Activated CD4-positive, alpha-beta T cell treated with anti-CD3 and anti-CD28 coated beads, Interleukin-2, Interleukin-4, amounts not matched to agents 100 ng/mL and 50 ng/mL, durations not matched to agents 16 hours and 8 hours (primary cell): ENCODE measurements around the gene BCAN.

Source experiments
- DNase-seq: peaks from one replicate; pipeline ENCODE4 v3.0.0-alpha.2; 2020; ENCODE audit warnings: low spot score

Gene BCAN

DNA sequence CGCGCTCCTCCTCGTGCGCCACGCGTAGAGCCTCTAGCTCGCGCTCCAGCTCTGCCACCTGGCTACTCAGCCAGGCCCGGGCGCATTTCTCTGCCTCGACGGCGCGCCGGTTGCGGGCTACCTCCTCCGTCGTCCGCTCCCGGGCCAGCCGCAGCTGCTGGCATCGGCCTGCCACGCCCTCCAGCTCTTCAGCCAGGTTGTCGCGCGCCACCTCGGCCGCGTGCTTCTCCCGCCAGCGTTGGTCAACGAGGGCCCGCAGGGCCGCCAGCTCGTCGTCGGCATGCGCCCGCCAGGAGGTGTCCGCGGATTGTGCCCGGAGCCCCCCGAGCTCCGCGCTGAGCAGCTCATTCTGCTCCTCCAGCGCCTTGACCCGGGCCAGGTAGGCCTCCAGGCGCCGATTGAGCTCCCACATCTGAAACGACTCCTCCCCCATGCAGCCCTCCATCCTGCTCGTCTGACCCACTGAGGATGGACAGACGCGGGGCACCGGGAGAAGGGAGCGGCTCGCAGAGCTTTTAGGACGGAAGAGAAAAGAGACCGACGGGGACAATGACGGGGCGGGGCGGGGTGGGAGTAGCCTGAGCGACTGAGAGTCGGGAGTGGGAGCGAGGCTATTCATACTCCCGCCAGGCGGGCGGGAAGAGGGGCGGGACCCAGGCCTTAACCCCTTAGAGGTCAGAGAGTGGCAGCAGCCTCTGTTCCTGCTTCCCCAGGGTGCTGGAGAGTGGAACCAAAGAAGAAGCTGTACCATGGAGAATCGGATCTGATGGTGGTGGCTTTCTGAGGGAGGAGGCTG, 35.1 kb downstream of the BCAN start, which contains the start of gene NES:
NES (minus strand) TSS at position 588 of the 796 bp plus-strand sequence; CDS start at position 445, 143 bp downstream.
- DNase-seq = no peak

DNA sequence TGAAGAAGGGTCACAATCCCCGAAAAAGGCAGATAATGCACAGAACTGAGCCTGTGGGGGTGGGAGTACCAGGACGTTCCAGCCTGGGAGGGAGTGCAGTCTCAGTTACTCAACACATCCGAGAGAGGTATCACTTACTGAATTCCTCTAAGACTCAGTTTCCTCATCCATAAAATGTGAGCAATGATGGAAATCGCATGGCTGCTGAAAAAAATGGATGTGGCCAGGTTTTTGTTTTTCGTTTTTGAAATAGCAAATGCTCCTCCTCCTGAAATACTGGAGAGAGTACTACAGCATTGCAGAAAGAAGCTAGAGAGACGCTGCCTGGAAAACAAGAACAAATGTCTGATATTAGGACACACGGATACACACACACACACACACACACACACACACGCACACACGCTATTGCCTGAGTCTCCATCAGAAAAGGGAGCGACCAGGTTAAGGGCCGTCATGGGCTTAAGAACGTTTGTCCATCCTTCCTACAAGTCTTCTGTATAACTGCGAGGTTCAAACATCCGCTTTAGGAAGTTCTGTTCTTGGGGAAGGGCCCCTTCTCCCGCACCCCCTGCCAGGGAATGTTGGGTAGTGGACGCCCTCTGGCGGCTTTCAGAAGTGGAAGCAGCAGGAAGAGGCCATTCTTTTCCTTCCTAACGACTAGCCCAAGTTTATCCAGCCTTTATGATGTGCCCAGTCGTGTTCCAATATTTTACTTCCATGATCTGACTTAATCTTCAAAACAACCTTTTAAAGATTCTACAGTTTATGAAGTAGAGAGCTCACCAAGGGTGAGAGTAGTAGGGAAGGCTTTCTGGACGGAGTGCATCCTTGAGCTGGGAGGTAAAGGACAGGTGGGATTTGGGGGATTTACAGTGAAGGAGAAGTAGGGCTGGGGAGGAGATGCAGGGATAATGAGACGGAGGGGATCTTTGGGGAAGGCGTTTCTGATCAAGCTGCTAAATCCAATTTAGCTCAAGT, 36.0 kb downstream of the BCAN start:
- DNase-seq = peak; percentile 22

DNA sequence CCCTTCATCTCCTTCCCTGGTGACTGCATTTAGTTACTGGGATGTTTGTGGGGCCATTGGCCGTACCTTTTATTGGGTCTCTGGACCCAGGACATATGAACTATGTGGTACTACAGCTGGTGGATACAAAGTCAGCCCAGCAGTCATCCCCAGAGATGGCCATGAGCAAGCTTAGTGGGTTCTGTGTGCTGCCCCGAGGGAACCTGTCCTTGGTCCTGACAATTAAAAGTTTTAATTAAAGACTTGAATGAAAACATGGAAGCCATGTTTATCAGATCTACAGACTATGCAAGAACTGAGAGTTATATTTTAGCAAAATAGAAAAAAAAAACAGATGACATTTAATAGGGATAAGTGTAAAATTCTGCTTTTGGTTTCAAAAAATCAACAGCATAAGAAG, 38.1 kb downstream of the BCAN start:
- no peak for DNase-seq

DNA sequence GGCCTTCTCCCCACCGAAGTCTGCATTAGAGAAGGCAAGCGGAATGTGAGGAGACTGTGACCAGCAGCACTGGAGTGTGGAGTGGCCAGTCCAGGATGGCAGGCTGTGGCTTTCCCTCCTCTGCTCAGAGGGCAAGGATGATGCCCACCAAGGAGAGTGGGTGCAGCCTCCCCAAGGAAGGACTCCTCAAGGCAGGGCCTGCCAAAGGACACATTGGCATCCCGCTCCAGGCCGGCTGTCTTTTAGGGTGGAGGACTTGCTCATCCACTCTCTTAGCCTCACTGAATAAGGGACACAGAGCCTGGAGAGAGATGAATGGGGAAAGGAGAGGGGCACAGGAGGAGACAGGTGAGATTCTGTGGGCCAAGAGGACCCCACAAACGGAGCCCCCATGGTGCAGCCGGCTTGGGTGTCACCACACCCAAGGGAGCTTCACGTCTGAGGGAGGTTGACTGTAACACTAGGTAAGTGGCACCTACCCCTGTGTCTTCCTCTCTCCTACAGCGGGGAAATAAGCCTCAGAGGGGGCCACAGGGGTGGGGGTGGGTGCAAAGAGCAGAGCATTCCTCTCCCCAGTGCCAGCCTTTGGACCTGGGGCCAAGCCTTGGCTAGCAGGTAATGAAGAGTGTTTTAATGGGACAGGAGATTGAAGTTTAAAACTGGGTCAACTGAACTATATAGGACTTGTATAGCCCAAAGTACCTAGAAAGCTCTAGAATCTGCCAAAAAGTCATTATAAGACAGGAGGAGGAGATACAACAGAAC, 39.5 kb downstream of the BCAN start:
- no peak for DNase-seq

DNA sequence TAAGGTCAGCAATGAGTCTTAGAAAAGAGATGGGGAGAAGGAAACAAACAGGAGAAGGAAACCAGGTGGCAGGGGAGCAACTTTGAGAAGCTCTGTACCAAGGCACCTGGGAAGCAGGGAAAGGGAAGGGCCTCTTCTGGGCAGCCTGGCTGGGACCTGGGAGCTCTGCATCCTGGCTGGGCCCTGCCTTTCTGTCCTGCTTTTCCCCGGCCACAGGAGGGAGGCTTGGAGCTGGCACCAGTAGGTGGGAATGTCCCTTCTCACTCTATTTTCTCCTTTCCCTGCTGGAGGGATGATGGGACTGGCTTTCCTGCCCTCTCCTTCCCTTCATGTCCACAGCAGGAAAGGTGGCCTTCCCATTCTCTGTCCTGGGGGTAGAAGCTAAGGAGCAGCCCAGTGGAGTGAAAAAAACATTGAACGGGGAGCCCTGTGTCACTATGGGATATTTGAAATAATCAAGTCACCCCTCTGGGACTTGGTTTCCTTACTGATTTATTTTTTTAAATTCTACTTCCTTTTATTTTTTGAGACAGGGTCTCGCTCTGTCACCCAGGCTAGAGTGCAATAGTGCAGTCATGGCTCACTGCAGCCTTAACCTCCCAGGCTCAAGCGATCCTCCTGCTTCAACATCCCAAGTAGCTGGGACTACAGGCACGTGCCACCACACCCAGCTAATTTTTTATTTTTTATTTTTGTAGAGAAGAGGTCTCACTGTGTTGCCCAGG, 40.4 kb downstream of the BCAN start:
- DNase-seq = no peak

DNA sequence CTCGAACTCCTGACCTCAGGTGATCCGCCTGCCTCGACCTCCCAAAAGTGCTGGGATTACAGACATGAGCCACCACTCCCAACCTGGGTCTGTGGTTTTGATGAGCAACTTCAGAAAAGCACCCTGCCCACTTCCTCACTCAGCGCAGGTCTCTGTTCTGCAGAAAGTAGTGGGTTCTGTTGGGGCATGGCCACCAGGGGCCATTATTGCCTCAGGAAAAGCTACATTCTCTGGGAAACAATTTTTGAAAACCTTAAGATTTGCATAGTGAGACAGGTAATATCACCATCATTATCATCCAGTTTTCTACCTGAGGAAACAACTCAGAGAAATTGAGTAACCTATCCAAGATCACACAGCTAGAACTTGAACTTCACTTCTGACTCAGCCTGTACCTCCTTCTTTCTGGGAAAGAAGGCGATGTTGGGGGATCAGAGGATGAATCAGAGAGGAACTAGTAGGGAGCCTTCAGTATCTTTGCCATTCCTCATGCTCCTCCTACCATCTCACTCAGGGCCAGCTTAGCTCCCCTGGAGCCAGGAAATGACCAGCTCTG, 42.4 kb downstream of the BCAN start:
- peak; percentile 64 for DNase-seq

DNA sequence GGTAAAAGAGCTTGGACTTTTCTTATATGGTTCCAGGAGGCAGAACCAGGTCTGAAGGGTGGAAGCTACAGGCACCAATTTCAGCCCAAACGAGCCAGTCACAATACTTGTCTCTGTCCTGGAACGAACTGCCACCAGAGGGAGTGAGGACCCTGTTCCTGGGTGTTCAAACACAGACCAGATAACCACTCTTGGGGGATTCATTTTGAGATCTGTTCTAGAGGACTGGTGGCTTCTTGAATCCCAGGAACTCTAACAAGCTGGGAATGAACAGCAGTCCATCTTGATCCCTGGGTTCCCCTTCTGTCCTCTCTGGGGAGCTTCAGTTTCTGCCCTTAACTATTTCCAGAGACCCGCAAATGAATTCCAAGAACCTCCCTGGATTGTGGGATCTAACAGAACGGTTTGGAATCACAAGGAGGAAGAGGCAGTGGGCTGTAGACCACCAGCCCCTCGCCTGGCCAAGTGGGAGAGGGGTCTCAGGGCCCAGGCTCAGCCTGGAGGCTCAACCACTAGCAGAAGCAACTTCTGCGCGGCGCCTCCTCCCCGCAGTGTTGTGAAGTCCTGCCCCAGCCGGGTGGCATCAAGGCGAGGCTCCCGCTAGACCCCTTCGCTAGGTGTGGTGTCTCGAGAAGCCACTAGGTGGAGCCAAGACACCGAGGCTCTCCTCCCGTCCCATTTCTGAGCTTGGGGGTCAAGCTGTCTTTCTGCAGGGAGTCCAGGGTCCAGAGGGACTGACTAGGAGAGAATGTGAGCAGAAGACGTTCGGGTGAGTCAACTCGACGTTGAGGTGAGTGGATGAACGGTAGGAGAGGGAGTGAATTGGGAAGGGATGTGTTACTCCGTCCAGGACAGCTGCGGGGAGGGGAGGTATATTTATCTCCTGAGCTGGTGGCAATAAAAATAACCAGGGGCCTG, 47.4 kb downstream of the BCAN start:
- peak; percentile 86 for DNase-seq

DNA sequence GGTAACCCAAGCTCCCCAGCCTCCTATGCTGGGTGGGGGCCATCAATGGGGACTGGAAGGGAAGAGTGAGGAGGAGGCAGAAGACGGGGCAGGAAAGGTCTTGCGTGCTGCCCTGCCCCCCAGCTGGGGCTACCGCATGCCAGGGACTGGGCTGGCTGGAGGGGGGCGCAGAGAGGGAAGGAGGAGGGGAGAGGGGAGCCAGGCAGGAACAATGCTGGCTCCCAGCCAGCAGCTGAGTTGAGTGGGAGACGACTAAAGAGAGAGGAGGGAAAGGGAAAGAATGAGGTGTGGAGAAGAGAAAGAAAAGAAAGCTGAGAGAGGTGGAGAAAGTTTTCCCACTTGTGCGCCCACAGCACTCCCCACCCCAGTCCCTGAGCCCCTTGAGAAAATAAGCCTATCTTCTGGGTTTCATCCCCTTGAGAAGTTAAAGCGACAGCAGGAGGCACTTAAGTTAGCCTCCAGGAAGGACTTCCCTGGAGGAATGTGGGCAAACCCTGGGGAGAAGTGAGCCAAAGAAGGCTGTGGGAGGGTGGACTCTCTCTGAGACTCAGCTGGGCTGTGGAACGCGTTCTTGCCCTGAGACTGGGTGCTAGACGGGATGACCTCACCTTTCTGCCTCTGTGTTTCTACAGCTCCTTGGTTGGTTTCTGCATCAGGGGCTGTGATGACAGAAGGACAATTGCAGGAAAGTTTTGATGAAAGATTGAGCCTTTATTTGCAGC, 48.2 kb downstream of the BCAN start:
- no peak for DNase-seq

DNA sequence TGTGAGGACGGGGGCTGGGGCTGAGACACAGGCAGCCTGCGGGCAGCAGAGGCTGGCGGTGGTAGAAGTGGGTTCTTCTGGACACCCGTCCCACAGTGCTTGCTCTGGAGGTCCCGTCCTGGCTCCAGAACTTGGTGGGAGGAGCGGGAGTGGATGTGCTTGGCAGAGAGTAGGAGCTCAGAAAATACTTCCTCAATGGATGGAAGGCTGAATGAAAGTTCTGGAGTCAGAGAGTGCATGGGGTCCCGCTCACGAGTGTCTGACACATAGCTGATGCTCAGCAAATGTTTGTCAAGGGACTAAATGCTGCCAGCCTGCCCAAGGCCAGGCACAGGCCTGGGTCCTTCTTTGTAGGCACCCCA, 48.7 kb downstream of the BCAN start:
- DNase-seq = no peak

DNA sequence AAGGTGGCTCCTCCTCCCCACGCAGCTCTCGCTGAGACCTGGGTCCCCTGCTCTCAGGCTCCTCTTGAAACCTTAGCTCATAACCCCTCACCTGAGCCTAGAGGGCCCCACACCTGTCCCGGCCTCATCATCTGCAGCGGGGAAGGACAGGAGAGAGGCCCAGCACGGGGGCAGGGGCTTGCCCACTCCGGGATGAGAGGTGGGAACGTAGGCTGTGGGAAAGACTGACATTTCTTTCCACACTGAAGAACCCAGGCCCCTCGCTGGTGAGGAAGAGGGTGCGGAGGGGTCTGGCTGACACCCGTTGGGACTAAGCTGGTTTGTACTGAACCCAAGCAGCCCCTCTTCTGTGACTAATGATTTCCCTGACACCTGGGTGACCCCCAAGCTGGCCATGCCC, 49.3 kb downstream of the BCAN start:
- DNase-seq = no peak

DNA sequence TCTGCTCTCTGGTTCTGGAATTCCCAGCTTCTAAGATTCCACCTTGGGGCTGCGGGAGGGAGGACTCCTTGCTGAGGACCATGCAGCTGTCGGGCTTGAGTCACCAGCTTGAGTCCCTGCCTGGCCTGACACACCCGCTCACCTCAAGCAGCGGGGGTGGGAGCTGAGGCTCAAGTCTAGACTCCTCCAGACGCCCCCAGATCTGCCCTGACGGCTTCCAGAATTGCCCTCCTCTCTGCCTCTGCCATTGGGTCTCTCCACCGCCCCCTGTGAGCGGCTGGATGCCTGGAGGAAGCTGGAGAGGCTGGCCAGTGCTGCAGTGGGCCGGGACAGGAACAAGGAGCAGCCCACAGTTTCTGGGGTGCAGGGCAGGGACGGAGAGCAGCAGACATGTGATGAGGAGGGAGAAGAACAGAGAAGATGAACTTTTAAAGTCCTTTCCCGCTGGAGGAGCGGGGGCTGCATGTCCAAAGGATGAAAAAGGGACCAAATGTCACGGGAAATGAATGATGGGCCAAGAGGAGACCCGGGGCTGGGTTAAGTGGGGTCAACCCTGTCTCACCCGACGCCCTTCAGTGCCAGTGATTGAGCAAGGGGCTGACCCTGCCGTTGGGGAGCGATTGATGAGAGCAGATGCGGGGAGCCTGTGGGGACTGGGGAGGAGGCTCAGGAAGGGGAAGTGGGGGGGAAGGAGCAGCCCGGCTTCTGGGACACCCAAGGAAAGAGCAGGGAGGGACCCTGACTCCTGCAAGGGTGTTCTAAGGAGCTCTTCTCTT, 49.9 kb downstream of the BCAN start:
- no peak for DNase-seq

DNA sequence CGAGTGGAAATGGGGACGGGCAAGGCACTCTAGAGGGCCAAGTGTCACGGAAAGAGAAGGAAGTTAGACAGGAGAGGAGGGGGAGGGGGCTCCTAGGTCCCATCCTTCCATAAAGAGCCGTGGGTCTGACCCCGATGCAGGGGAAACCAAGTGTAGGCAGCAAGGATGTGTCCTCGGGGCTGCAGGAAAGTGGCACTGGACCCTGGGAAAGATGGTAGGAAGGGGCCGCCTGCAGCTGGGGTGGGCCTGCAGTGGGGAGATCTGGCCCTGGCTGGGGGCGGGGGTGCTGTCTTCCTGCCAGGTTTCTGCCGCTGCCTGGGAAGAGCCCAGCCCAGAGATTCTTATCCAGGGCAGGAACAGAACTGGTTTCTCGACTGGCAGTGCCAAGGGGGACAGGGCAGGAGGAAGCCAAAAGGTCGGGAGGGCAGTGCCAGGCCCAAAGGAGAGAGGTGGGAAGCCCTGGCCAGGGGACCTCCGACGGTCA, 50.6 kb downstream of the BCAN start:
- no peak for DNase-seq

DNA sequence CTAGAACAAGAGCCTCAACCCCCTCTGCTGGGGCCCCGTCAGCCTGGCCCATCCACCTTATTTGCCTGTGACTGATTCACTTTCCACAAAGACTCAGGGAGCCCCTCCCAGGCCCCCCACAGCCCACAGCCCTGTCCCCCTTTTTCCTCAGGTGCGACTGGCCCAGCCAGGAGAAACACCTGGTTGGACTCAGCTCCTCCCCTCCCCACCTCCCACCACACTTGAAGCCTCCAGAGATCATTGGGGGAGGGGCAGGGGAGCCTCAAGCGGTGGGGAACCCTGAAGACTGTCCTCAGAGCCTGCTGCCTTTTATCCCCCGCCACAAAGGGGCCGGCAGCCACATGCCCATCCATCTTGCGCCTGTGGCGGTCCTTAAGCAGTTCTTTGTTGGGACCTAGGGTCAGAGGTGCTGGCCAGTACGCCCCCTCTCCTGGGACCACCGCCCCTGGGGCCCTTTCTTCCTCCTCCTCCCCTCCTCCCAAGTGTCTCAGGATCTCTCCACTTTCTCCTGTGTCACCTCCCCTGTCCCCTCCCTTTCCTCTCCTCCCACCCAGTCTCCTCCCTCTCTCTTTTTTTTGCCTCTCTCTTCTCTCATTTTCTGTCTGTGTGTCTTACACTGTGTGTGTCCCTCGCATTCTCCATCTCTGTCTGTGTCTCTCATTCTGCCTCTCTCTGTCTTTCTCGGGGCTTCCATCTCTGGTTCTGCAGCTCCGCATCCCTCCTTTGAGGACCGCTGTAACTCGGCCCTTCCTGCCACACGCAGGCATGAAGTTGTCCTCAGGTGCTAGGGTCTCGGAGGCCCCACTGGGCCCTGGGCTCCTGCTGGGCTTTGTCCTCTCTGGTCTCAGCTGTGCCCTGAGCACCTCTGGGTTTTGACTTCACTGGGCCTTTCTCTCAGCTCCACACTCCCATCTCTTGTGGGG, 51.3 kb downstream of the BCAN start:
- DNase-seq = no peak

DNA sequence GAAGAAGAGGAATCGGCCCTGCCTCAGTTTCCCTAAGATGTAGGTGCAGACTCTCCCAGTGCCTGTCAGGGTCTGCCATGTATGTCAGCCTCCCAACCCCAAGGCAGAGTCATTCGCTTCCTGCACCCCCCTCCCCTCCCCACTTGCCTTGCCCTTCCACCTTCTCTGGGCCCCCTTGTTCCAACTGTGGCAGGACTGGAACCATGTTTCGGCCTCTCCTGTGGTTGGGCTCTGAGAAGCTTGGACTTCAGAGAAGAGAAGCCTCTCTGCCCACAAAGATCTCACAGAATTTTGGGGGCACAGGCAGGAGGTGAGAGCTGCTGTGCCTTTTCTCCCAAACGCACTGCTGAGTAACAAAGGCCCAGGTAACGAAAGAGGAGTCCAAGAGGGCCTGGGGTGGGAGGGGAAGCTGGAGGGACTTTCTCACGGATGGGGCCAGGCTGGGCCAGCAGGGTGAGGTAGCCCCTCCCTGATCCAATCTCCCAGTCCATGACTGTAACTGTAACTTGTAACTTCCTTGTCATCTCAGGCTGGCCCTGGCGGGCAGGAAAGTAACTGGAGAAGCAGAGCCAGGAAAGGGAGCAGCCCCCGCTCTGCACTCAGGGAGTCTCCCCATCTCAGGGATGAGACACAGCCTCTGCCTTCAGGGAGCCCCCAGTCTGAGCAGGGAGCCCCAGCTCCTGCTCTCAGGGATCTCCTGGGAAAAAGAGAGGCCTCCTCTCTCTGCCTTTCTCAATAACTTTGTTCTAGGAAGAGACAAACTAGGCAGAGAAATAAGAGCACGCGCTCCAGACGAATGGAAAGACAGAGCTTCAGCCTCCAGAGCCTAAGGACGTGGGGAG, 52.2 kb downstream of the BCAN start:
- no peak for DNase-seq

DNA sequence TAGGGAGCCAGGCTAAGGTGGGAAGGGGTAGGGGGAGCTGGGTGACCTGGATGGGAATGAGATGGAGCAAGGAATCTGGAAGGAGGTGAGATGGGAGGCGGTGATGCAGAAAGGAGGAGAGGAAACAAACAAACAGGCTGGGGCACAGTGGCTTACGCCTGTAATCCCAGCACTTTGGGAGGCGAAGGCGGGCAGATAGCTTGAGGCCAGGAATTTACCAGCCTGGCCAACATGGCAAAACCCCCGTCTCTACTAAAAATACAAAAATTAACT, 52.7 kb downstream of the BCAN start:
- DNase-seq = no peak

DNA sequence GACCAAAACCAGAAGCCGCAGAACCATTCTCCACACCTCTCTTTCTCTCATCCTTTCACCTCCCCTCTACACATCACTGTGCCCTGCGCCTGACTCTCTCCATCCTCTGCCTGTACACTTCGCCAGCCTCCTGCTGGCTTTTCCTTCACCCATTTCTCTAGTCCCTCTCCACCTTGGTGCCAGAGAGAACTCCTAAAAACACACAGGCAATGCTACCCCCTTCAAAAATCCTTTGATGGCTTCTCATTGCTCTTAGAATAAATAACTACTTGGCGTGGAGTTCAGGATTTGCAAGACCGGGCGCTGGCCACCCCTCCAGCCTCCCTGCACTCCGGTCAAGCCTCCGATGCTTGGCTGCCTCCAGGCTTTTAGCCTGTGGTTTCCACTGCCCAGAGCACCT, 54.8 kb downstream of the BCAN start:
- DNase-seq = no peak

DNA sequence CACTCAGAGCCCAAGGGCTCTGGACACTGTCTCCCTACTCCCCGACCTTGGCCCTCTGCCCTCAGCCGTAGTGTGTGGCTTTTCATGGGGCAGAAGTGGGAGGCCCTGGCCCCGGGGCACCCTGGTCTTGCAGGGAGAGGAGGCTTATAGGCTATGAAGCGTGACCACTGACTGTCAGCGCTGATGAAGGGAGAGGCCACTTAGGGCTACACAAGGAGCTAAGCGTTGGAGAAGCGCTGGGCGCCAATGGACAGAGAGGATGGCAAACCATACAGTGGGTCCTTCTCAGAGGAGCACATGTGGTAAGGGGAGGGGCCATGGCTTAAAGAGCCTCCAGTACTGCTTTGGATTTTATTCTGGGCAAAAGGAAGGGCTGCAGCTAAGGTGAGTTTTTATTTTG, 55.6 kb downstream of the BCAN start:
- no peak for DNase-seq
